Gastrocnemius medialis (tissue), 4 donors: ENCODE data around the gene VAPB.

ENCODE experiments used
- CTCF ChIP-seq, 5 experiments: fragments of 450-650 bp in 3 of 5; fragments of 200-600 bp in 2 of 5; sonication (generic) in 2 of 5; IDR thresholded peaks in 4 of 5; conservative IDR thresholded peaks in 1 of 5; 1 replicate in 4 of 5; 2 replicates in 1 of 5; pipeline ENCODE4 v1.5.1; 2016 to 2019; ENCODE audit warnings: antibody characterized with exemption in 5 of 5, mild to moderate bottlenecking in 3 of 5, moderate library complexity in 3 of 5
- POLR2A ChIP-seq, 2 donors: fragments of 450-650 bp; IDR thresholded peaks; one replicate each; pipeline ENCODE4 v1.6.1; 2017; ENCODE audit warnings: antibody characterized with exemption in 2 of 2, mild to moderate bottlenecking in 2 of 2, moderate library complexity in 2 of 2

GRCh38 chr20:58390659-58391035, 1.6 kb downstream of the VAPB start:
- TF ChIP-seq CTCF (IDR thresholded peaks at IDR 0.05 in 4 of 5, conservative IDR thresholded peaks at IDR 0.05 in 1 of 5) (no peak), POLR2A (IDR thresholded peaks at IDR 0.05) (no peak)
